ENCODE results near the gene FES. TPM values are rescaled to one million over a fixed set of nuclear protein-coding genes. Genes with fewer than 3 reads are reported as not detected.

The FES gene
- total RNA-seq, 2 donors from 2014 or later, result 54.2 to 86.3 TPM

DNA sequence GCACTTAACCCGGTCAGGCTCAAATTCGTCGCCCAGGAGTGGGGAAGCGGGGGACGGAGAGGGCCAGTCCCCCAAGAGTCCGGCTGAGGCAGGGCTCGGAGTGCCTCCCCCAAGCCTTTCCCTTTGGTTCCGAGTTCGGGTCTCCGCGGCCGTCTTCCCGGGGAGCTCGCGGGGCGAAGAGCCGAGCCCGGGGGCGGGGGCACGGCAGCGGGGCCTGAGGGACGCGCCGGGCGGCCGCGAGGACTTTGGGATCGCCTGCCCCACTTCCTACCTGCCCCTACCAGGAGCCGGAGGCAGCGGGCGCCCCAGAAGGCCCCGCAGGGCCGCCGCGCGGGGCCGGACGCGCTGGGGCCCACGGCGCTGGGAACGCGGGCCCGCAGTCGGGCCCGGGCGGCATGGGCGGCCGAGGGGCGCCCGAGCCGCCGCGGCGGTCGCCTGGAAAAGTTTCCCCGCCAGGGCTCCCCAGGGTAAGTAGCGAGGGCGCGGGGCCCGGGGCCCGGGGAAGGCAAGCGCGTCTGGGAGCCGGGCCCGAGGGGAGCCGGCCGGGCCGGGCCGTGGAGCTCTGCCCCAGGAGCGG is 13.1 kb upstream of the FES start:
- ATAC-seq (ENCODE audit: insufficient number of reproducible peaks, low FRiP score, low read depth), result no peak
- TF ChIP-seq, protein P1, sequence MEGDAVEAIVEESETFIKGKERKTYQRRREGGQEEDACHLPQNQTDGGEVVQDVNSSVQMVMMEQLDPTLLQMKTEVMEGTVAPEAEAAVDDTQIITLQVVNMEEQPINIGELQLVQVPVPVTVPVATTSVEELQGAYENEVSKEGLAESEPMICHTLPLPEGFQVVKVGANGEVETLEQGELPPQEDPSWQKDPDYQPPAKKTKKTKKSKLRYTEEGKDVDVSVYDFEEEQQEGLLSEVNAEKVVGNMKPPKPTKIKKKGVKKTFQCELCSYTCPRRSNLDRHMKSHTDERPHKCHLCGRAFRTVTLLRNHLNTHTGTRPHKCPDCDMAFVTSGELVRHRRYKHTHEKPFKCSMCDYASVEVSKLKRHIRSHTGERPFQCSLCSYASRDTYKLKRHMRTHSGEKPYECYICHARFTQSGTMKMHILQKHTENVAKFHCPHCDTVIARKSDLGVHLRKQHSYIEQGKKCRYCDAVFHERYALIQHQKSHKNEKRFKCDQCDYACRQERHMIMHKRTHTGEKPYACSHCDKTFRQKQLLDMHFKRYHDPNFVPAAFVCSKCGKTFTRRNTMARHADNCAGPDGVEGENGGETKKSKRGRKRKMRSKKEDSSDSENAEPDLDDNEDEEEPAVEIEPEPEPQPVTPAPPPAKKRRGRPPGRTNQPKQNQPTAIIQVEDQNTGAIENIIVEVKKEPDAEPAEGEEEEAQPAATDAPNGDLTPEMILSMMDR (IDR thresholded peaks at IDR 0.05), result no peak
- no peaks in the 10 kb centered on the region for H3K27me3 ChIP-seq (replicated peaks; ENCODE audit: insufficient read depth)
- peaks cover 33 to 45% of the 10 kb centered on the region in 2 donors for H3K4me1 ChIP-seq (ENCODE audit: control insufficient read depth in 1 of 2, low read depth in 2 of 2)
- no peaks in the 10 kb centered on the region for H3K9me3 ChIP-seq
- peak overlapping the region; percentile 89 to 94 for H3K27ac ChIP-seq
- H3K36me3 ChIP-seq, result peaks cover 6% of the 10 kb centered on the region
- peak overlapping the region; percentile 97 for H3K4me3 ChIP-seq
- no peak for DNase-seq (ENCODE audit: low spot score)

DNA sequence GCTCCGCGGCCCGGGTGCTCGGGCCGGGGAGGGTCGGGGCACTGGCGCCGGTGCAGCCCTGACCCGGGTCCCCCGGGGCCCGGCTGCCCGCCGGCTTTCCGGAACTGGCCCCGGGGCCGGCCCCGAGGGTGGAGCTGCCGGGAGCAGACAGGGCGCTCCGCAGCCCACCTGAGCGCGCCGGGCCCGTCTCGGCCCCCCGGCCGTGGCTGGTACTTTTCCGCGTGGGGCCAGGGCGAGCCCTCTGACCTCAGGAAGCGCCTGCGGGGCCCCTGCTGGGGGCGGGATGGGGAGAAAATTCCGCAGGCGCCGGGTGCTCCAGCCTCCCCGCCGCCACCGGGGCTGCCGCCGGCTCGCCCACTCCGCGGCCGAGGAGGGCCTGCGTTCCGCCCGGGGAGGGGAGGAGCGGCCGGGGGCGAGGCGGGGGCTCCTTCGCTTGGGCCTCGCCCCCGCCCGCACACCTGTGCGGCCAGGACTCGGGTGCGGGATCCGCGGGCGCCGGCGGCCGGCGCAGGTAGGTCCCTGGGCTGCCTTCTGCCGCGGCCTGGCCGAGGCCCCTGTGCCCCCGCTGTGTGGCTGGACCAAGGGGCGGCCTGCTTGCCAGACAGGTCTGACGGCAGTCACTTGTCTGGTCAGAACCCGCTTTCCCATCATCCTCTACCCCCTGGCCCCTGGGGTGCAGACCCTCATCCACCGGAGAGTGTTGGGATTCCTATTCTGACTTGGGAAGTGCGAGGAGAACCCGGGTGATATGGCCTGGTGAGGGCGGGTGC is 12.4 kb upstream of the FES start:
- peaks cover 33 to 45% of the 10 kb centered on the region in 2 donors for H3K4me1 ChIP-seq (ENCODE audit: control insufficient read depth in 1 of 2, low read depth in 2 of 2)
- H3K9me3 ChIP-seq, result no peaks in the 10 kb centered on the region
- no peaks in the 10 kb centered on the region for H3K27me3 ChIP-seq (replicated peaks; ENCODE audit: insufficient read depth)
- peaks cover 12% of the 10 kb centered on the region for H3K36me3 ChIP-seq
- H3K4me3 ChIP-seq, result peak overlapping the region; percentile 97
- H3K27ac ChIP-seq, result peak overlapping the region; percentile 89 to 94
- ATAC-seq (ENCODE audit: insufficient number of reproducible peaks, low FRiP score, low read depth) (no peak), DNase-seq (ENCODE audit: low spot score) (no peak)
- TF ChIP-seq, protein P1 (IDR thresholded peaks at IDR 0.05), result no peak

DNA sequence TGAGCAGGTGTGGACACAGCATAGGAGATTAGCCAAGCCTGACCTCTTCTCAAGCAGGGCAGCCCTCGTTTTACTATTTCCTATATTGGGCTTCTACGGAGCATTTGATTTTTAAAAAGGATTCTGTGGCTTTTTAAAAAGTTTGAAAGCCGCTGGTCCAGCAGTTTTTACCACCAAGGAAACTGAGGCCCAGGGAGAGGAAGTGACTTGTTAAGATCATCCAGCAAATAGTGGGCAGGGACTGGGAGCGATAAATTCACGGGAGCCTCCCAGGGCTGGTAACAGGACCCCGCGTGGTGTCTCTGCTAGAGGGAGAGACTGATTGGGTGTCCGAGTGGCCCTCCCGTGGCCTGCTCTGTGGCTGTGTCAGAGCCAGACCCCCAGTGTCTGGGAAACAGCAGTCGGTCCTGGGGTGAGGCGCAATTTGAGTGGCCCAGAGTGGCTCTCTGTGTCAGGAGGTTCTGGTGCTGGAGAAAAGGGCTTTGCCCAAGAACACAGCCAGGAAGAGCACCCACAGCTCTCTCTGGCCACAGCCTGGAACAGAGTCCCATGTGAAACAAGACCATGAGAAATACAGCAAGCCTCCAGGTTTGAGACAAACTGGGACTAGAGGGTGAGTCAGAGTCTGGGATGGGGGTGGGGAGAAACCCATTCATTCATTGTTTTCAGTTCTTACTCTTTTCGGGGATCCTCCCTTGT is 11.7 kb upstream of the FES start:
- DNase-seq (ENCODE audit: low spot score), result no peak
- peaks cover 19% of the 10 kb centered on the region for H3K36me3 ChIP-seq
- peak overlapping the region; percentile 97 for H3K4me3 ChIP-seq
- H3K4me1 ChIP-seq (ENCODE audit: control insufficient read depth in 1 of 2, low read depth in 2 of 2), result peaks cover 33 to 45% of the 10 kb centered on the region in 2 donors
- ATAC-seq (ENCODE audit: insufficient number of reproducible peaks, low FRiP score, low read depth), result peak; percentile 53
- H3K27ac ChIP-seq, result peak overlapping the region; percentile 89 to 94
- H3K9me3 ChIP-seq, result no peaks in the 10 kb centered on the region
- H3K27me3 ChIP-seq (replicated peaks; ENCODE audit: insufficient read depth), result no peaks in the 10 kb centered on the region
- TF ChIP-seq, protein P1 (IDR thresholded peaks at IDR 0.05), result no peak

DNA sequence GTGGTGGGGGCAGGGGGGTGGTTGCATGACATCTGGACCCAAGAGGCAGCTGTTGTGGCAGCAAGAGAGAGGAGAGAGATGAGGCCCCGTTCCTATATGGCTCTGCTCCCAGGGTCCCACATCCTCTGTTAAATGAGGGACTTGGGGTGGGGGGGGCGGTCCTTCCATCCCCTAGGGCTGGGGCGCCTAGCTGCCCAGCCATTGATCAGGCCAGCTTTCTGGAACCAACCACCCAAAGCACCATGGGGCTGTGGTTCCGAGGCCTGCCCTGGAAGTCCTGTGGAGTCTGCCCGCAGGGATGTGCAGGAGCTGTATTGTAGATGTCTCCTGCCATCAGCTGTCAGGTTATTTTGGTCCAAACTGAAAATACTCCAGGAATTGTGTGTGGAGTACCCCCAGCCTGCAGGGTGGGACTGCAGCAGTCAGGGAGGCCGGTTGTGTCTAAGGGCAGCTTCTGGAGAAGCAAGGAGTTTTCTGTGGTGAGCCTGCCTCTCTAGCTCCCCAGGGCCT is 10.8 kb upstream of the FES start:
- TF ChIP-seq, protein P1 (IDR thresholded peaks at IDR 0.05), result no peak
- H3K36me3 ChIP-seq, result peaks cover 27% of the 10 kb centered on the region
- peaks cover 33 to 45% of the 10 kb centered on the region in 2 donors for H3K4me1 ChIP-seq (ENCODE audit: control insufficient read depth in 1 of 2, low read depth in 2 of 2)
- H3K4me3 ChIP-seq, result peak overlapping the region; percentile 97
- ATAC-seq (ENCODE audit: insufficient number of reproducible peaks, low FRiP score, low read depth) (no peak), DNase-seq (ENCODE audit: low spot score) (no peak)
- peak overlapping the region; percentile 89 to 94 for H3K27ac ChIP-seq
- H3K9me3 ChIP-seq, result no peaks in the 10 kb centered on the region
- H3K27me3 ChIP-seq (replicated peaks; ENCODE audit: insufficient read depth), result no peaks in the 10 kb centered on the region

Data from thoracic aorta (tissue), 2 donors.